Effector CD8-positive, alpha-beta T cell (primary cell): ENCODE data around the gene PXDN.

Experiments used
- DNase-seq: peaks from one replicate; lab custom pipeline; 2025; lab: John Stamatoyannopoulos, UW

The PXDN gene

DNA sequence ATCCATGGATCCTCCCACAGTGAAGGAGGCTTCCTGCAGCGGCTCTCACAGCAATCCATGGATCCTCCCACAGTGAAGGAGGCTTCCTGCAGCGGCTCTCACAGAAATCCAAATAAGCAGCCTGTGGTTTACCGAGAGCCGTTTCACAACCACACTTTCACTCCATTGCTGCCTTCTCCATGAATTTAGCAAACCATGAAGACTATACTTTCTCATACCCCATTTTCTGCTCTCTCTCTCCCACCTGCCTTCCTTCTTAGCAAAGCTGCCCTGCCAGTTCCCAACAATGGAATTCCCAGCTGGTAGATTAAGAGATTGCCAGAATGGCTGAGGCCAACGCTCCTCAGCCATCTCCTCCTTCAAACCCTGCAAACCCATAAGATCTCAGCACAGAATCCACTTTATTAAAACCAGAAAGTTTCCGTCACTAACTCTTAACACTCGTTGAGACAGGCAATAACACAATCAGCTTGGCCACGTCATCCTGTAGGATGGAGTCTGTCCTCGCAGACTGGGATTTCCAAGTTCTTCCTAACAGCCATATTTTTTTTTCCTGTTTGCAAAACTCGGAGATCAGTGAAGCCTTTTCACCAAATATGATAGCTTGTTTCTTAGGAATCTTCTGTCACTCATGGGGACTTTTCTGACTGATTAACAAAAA lies 162.2 kb downstream of the PXDN start:
- DNase-seq: no peak
